Stimulated activated CD4-positive, alpha-beta T cell treated with anti-CD3 and anti-CD28 coated beads, Interleukin-2, amount 100 ng/mL, for 24 hours (primary cell): ENCODE data around the gene CCDC197.

Experiments
- DNase-seq, 2 donors: peaks; one replicate each; pipeline ENCODE4 v3.0.0-alpha.2; 2020

The CCDC197 gene

DNA sequence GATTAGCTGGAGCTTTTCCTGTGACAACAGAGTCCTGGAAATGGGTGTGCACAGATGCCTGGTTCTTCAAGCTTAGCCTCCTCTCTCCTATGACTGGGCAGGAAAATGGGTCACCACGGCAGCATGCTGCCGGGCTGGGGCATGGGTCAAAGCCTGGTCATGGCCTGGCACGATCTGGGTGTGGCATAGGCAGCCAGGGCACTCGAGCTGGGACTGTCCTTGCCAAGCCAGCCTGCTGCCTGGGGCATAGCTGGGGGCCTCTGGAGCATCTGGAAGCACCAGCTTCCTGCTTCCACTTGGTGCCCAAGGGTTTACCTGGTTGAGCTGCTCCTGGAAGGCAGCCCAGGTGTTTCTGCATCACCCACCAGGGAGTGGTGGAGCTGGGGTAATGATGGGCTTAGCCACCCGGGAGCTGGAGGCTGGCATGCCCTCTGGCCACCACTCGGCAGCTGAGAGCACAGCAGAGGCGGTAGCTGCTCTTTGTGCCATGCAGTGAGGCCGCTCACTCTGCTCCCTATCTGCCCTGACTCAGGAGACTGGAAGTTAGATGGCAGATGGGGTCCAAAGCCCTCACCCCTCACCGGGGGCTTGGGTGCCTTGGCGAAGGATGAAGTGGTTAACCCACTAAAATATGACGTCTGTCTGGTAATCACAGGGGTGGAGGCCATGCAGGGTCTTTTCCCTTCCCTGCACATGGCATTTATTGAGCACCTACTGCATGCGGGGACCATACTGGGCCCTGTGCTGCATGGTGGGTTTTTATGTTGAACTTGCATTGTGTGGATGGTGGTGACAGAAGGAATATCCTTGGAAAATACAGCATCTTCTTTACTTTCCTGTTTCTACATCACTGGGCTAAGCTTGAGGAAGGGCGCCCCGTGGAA is 30.7 kb downstream of the CCDC197 start:
- no peak for DNase-seq

DNA sequence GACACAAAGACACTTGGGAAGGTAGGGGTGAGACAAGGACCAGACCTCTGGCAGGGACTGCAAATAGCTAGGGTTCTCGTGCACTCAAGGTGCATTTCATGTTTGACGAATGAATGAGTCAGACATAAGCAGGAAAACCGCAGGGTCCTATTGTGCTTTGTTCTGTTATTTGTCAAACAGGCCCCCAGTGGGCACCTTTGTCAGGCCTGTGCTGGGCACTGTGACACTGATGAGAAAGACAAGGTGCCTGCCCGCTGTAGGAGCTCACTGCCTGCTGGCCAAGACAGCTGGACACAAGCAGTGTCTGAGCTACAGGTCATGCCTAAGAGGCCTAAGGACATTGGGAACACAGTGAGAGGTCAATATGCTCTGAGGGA is 31.3 kb downstream of the CCDC197 start:
- DNase-seq, result peak in 1 of 2 donors; percentile 20

DNA sequence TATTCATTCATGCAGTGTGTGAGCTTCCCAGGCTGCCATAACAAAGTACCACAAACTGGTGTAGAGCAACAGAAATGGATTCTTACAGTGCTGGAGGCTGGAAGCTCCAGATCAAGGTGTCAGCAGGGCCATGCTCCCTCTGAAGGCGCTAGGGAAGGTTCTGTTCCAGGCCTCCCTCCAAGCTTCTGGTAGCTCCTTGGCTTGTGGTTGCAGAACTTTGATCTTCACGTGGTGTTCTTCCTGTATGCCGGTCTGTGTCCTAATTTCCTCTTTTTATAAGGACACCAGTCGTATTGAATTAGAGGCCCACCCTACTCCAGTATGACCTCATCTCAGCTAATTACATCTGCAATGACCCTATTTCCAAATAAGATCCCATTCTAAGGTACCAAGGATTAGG is 32.2 kb downstream of the CCDC197 start:
- DNase-seq, result no peak

DNA sequence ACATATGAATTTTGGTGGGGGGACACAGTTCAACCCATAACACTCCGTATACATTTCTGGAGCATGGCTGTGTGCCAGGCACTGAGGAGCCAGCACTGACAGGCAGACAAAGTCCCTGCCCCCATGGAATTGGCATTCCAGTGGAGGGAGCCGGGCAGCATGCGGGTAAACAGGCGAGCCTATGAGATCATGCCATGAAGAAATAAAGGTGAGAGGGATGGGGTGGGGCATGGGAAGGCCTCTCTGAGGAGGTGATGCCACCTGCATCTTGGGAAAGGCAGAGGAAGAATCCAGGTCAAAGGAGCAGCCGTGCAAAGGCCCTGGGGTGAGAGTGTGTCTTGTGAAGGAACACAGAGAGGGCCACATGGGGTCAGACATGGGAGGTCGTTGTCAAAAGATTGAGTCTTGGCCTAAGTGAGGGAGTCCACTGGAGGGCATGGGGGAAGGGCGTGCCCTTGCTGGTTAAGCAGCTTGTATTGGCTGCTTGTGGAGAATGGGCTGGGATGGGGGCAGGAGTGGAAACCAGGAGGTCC is 32.6 kb downstream of the CCDC197 start:
- no peak for DNase-seq

DNA sequence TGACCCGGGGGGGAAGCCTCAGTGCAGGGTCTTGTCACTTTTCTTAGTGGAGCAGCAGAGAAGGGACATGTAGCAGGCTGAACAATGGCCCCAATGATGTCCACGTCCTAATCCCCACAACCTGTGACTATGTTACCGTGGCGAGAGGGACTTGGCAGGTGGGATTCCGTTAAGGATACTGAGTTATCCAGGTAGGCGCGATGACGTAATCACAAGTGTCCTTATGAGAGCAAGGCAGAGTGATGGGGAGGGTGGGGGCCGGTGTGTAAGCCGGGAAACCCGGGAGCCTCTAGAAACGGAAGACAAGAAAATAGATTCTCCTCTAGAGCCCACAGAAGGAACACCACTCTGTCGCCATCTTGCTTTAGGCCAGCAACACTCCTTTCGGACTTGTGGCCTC is 33.5 kb downstream of the CCDC197 start:
- no peak for DNase-seq

DNA sequence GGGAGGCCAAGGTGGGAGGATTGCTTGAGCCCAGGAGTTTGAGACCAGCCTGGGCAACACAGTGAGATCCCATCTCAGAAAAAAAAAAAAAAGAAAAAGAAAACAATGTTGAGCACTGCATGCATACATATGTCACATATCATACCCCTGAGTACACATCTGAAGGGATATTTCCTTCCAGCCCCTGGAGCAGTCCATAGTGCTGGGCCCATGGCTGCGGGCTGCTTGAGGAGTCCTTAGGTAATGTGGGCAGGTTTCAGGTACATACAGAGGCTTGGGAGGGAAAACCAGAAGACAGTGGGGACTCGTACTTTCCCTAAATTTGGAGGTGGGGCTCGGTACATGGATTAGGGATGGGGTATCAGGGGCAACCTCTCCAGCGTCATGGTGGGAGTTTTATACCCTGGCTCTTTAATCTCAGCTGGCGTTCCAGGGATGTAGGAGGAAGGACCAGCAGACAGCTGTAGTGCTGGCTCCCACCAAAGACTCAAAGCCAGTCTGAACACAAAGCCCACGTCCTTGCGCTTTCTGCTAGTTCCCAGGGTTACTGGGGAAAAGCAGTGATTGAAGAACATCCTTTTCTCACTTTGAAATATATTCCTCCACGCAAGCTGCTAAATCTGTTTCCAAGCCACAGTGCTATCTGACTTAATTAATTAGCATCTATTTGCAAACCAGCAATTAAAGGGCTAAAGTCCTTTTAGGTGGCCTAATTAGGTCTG is 34.2 kb downstream of the CCDC197 start:
- no peak for DNase-seq

DNA sequence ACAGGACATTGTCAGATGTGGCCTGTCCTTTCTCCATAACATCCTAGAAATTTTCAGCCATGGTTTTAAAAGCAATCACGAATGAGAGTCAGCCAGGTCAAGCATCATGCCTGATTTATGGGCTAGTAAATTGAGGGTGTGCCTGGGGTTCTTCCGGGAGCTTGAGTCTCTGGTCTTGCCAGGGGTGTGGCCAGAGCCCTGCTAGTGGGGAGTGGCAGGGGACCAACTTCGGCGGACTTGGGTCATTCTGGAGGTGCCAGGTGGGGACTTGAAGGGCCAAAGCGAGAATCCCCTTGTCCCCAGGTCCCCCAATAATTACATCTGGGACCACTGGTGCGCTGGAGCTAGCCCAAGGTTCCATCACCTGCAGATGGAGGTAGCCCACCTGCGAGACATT is 34.8 kb downstream of the CCDC197 start:
- DNase-seq, result no peak

DNA sequence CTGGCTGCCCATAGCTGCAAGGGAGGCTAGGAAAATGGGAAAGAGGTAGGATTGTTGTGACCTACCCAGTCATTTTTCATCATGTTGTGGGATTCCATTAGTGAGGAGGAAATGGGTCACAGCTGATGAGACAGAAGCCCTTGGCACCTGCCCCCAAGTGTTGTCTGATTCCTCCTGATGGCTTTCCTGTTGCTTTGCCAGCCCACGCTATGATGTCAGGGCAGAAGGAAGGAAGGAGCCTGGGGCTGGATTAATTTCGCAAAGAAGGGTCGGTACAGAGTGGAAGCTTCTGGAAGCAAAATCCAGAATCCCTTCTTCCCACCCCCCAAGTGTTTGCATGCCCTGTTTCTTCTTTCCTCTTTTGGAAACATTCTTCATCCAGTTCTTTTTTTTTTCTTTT is 37.8 kb downstream of the CCDC197 start:
- DNase-seq, result no peak

DNA sequence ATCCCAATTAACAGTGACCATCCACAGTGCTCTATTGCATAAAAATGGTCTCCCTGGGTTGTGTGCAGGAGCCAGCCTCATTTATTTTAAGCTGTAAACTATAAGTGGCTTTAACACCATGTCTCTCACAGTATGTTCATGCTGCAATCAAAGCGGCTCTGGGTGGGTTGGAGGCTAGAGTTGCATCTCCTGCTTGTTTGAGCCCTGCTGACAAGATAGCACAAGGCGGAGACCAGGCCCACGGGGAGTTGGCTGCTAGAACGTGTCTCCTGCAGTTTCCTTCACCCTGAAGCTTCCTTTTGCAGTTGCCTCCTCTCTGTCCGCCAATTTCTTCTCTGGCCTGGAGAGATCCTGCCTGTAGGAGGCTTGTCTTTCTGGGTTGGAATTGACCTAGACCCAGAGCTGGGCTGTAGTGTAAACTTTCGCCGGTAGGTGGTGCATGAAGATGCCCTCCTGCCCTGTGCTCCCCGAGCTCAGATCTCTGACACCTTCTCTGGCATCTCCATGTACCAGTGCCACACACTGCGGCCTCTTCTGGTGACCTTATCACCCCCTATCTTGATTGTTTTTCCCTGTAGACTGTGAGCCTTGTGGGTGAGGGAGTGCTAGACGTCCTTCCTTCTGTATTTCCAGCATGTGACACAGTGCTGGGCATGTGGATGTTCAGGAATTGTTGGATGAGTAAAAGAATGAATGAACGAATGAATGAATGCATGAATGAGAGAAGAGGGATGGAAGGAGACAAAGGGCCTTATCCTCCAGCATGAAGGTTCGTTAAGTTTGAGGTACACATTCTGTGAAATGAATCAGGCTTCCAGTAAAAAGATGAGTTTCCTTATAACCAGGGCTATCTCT is 39.4 kb downstream of the CCDC197 start:
- peak; percentile 83 to 85 for DNase-seq

DNA sequence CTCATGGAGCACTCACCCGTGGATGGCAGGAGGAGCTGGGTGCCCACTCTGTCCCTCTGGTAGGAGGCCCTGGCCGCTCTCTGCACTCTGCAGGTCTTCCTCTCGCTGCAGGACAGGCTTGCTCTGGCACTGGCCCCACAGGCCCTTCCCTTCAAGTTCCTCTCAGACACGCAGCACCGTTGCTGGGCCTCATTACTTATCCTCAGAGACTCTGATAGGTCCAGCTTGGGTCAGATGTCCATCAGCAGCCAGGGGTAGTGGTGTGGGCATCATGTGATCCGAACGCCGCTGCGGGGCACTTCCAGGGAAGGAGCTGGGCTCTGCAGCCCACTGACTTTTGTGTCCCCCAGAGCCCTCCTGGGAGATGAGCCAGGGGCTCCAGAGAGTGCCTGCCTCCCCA is 40.9 kb downstream of the CCDC197 start:
- no peak for DNase-seq

DNA sequence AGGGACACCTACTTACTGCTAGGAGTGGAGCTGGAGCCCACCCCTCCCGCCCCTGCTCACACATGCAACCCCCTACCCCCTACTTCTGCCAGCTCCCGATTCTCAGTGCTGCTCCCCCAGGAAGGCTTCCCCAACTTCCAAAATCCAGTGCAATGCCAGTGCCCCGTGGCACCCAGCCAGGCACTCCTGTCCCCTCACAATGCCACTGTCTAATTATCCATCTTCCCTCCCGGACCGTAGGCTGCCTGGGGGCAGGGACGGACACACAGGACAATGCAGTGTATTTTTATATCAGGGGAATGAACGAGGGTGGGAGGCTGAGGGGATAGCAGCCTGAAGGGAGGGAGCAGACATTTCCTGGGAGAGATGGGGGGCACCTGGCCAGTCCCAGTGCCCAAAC is 41.4 kb downstream of the CCDC197 start:
- DNase-seq, result no peak

DNA sequence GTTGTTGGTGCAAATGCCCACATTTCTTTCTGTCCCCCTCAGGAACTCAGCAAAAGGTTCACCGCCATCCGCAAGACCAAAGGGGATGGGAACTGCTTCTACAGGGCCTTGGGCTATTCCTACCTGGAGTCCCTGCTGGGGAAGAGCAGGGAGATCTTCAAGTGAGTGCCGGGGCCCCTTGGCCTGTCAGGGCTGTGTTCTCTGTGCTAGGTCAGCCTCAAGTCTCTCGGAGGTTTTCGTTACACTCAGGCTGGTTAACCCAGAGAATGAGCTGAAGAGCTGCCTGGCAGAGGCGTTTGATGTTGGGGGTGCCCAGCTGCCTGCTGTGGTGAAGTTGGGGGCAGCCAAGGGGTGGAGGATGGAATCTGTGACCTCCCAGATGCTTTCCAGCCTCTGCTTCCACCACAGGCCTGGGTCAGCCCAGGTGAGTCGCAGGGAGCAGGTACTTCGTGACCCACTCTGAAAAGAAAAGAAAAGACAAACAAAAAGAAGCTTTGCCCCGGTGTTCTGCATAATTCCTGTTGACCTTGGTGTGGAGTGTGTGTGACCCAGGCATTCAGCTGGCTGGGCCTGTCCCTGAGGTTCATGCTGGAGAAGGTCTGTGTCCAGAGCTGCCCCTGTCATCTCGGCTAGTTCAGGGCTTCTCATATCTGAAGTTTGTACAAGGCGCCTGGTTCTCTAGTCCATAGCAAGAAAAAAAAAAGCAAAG is 42.0 kb downstream of the CCDC197 start:
- DNase-seq, result no peak

DNA sequence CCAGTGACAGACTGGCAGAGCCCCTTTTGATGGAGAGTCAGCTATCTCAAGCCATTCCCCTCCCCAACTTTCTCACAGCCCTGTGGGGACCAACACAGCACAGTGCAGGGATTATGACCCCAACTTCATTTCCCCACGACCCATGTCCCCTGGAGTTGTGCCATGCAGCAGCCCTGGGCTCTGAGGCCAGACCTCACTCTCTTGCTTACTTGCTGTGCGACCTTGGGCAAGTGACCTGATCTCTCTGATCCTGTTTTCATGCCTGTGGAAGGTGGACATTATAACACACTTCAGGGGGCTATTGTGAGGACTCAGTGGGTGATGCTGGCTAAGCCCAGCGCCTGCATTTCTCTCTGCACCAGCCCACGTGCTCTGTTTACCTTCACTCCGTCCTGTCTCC is 43.1 kb downstream of the CCDC197 start:
- no peak for DNase-seq

DNA sequence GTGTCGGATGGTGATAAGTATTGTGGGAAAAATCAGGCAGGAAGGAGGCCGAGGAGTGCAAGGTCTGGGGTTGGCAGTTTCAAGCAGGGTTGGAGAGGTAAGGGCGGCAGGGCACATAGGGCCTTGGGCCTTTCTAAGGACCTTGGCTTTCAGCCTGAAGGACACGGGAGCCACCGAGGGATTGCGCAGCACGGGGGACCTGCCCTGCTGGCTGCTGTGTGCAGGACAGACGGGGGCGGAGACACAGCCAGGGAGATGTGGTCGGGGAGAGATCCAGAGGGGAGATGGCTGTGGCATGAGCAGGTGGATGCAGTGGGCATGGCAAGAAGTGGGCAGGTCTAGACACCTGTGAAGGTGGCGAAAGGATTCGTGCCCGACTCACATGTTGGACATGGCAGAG is 43.7 kb downstream of the CCDC197 start:
- no peak for DNase-seq

DNA sequence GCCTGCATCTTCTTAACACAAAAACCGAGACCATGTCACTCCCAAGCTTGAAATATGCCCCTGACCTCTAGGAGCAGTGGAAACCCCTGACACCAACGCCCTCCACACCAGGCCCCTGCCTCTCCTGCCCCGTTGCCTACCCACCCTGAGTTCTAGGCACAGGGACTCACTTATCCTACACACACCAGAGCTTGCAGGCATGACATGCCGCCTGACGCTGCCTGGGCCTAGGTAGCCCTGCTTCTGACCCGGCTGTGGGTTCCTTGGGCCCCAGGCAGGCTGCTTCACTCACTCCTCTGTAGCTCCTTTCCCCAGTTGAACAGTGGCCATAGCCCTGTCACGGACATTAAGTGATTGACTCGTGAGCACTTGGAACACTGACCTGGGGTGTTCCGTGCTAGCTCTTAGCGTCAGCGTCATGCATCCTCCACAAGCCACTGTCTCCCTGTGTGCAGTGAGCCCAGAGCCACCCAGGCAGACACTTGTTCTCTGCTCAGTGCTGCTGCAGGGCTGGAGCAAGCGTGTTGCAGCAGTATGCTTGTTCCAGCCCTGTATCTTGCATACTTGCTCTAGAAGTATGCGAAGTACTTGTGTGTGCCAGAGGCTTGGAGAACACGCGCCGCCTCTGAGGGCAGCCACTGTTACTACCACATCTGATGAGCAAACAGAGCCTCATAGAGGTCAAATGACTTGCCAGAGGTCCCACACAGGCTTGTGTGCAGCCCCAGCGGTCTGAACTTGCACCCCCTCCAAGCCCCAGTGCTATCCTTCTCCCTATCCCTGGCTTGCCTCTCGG is 44.6 kb downstream of the CCDC197 start:
- DNase-seq, result no peak

DNA sequence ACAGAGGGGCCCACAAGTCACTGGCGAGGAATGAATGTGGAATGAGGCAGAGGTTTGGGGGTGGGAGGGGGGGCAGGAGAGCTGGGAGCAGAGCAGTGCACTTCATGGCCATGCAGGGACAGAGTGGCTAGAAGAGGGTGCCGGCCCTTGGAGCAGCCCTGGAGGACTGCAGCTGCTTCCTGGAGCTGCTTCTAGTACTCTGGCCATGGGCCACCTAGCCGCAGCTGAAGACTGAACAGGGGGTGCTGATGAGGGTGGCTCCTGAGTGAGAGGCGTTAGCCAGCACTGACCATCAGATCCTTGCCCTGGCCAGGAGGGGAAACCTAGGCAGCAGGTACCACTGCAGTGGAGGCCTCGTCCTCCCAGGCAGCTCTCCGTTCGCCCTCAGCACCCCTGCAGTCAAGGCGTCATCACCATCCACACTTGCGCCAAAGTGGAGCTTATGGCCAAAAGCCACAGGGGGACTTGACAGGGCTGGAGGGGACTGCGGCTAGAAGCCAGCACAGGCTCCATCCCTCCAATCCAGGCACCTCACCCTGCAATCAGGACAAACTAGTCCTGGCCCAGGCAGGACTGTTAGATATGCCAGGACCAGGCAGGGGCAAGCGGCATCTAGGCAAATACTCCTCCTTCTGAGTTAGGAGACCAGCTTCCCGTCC is 45.5 kb downstream of the CCDC197 start:
- no peak for DNase-seq

DNA sequence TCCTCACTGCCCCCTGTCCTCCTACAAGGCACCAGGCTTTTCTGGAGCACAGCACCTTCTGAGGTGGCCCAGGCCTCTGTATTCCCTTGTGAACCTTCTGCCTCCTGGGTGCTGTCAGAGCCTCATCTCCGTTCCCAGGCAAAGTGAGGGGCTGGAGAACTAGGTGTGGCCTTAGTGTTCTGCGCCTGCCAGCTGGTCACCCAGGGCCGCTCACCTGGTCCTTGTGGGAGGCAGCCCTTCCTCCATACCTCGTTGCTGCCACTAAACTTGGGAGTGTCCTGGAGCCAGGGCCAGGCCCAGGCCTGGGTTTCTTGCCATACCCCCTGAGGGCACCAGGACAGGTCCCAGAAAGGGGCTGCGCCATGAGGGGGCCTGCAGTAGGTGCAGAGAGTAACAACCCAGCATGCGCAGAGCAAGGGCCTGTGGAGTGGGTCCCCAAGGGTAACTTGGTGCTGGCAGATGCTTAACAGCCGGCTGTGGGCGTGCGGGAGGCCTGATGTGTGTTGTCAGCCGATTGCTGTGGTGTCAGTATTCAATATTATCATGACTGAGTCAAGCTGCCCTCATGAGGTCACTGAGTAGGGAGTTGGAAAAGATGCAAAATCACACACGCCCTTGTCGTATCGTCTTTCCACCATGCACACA is 46.1 kb downstream of the CCDC197 start:
- no peak for DNase-seq

DNA sequence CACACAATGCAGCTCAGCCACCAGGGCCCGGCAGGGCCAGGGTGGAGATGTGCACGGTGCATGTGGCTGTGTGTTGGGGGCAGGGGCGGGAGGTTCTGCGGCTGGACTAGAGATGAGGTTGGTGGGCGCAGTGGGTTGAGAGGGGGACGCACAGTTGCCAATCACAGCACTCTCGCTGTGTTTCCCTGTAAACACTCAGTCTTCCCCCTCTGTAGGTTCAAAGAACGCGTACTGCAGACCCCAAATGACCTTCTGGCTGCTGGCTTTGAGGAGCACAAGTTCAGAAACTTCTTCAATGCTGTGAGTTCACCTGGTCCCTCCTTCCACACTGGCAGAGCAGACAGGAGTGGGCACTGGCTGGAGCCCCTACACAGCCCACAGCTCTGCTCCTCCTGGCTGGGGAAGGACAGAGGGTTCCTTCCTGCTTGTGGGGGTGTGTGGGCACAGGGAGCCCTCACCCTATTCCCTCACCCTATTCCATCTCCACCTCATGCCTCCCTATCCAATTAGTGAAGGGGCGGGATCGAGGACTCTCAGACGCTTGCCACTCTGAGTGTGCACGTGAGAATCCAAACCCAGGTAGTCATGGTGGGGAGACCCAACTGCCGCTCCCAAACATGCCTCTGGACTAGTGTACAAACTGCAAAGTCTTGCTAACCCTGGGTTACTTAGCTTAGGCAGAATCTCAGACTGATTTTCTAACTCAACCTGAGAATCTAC is 46.8 kb downstream of the CCDC197 start:
- no peak for DNase-seq

DNA sequence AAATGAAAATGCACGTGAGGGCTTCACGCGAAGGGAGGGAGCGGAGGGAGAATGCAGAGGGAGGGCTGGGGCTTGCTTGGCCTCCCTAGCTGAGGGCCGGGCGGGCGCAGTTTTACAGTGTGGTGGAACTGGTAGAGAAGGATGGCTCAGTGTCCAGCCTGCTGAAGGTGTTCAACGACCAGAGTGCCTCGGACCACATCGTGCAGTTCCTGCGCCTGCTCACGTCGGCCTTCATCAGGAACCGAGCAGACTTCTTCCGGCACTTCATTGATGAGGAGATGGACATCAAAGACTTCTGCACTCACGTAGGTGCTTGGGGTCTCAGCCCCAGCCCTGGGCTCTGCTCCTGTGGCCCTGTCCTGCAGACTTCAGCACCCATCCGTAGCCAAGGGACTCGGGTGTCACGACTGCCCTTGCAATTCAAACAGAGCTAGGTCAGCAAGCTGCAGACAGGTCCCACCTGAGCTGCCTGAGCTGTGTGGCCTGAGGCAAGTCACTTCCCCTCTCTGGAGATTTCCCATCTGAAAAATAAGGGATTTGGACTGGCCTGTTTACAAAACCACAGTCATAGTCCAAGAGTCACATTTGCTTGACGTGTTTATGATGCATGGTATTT is 47.5 kb downstream of the CCDC197 start:
- DNase-seq, result no peak
